ENCODE data around the gene EMX2.

EMX2 gene

GRCh38 chr10:117553815-117554172, 11.2 kb downstream of the EMX2 start:
- no peak overlapping the region for H3K4me3 ChIP-seq (ENCODE audit: low read length)
- DNase-seq (ENCODE audit: low read depth): no peak
- TF ChIP-seq CTCF (IDR thresholded peaks at IDR 0.05; ENCODE audit: insufficient read depth, low read depth, low read length, missing control alignments): no peak

- DNase-seq (ENCODE audit: low read depth): no peak
- no peak overlapping the region for H3K4me3 ChIP-seq (ENCODE audit: low read length)
- TF ChIP-seq CTCF (IDR thresholded peaks at IDR 0.05; ENCODE audit: insufficient read depth, low read depth, low read length, missing control alignments): no peak
Measured at GRCh38 chr10:117554241-117554814, 11.8 kb downstream of the EMX2 start.

- H3K4me3 ChIP-seq (ENCODE audit: low read length): no peak overlapping the region
- TF ChIP-seq CTCF (IDR thresholded peaks at IDR 0.05; ENCODE audit: insufficient read depth, low read depth, low read length, missing control alignments): no peak
Measured at GRCh38 chr10:117555017-117555416, 12.5 kb downstream of the EMX2 start.

GRCh38 chr10:117555863-117556262, 13.3 kb downstream of the EMX2 start:
- TF ChIP-seq CTCF (IDR thresholded peaks at IDR 0.05; ENCODE audit: insufficient read depth, low read depth, low read length, missing control alignments): no peak
- H3K4me3 ChIP-seq (ENCODE audit: low read length): no peak overlapping the region
- DNase-seq (ENCODE audit: low read depth): no peak

More at GRCh38 chr10:117555017-117555416, 12.5 kb downstream of the EMX2 start:
- no peak for DNase-seq (ENCODE audit: low read depth)

GRCh38 chr10:117556356-117556755, 13.8 kb downstream of the EMX2 start:
- H3K4me3 ChIP-seq (ENCODE audit: low read length): no peak overlapping the region
- no peak for DNase-seq (ENCODE audit: low read depth)
- TF ChIP-seq CTCF (IDR thresholded peaks at IDR 0.05; ENCODE audit: insufficient read depth, low read depth, low read length, missing control alignments): no peak

- DNase-seq (ENCODE audit: low read depth): no peak
- TF ChIP-seq CTCF (IDR thresholded peaks at IDR 0.05; ENCODE audit: insufficient read depth, low read depth, low read length, missing control alignments): no peak
- no peak overlapping the region for H3K4me3 ChIP-seq (ENCODE audit: low read length)
Measured at GRCh38 chr10:117559712-117560111, 17.2 kb downstream of the EMX2 start.

GRCh38 chr10:117560942-117561341, 18.4 kb downstream of the EMX2 start:
- TF ChIP-seq CTCF (IDR thresholded peaks at IDR 0.05; ENCODE audit: insufficient read depth, low read depth, low read length, missing control alignments): no peak
- no peak for DNase-seq (ENCODE audit: low read depth)
- no peak overlapping the region for H3K4me3 ChIP-seq (ENCODE audit: low read length)
